Activated naive CD4-positive, alpha-beta T cell (primary cell): ENCODE measurements around the gene MYO5A.
A peak's percentile ranks its signal among the peaks of the same experiment; 100 is the strongest.
"Not testable (repeated sequence)": the region's sequence is repeated elsewhere in the genome, so short reads cannot be mapped to it uniquely, and the experiment has no call there.

Source experiments
- DNase-seq, 4 experiments: peaks; one replicate each; lab custom pipeline; 2025; lab: John Stamatoyannopoulos, UW

Gene MYO5A

DNA sequence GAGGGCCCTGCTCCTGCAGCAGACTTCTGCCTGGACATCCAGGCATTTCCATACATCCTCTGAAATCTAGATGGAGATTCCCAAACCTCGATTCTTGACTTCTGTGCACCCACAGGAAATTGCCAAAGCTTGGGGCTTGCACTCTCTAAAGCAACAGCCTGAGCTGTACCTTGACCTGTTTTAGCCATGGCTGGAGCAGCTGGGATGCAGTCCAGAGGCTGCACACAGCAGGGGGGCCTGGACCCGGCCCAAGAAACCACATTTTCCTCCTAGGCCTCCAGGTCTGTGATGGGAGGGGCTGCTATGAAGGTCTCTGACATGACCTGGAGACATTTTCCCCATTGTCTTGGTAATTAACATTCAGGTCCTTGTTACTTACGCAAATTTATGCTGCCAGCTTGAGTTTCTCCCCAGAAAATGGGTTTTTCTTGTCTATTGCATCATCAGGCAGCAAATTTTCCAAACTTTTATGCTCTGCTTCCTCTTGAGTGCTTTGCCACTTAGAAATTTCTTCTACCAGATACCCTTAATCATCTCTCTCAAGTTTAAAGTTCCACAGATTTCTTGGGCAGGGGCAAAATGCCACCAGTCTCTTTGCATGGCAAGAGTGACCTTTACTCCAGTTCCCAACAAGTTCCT lies 11.8 kb upstream of the MYO5A start:
- no peak for DNase-seq

DNA sequence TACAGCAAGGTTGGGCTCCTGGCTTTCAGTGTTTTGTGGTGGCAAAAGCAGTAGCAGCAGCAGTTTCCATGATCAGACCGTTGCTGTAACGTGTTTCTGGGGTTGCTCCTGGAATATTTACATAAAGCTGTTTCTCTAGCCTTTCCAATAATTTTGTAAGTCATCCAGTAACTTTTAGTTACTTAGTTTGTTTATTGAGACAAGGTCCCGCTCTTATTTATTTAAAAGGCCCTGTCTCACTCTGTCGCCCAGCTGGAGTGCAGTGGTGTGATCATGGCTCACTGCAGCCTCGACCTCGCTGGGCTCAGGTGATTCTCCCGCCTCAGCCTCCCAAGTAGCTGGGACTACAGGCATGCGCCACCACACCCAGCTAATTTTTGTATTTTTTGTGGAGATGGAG lies 8.8 kb upstream of the MYO5A start:
- no peak for DNase-seq

DNA sequence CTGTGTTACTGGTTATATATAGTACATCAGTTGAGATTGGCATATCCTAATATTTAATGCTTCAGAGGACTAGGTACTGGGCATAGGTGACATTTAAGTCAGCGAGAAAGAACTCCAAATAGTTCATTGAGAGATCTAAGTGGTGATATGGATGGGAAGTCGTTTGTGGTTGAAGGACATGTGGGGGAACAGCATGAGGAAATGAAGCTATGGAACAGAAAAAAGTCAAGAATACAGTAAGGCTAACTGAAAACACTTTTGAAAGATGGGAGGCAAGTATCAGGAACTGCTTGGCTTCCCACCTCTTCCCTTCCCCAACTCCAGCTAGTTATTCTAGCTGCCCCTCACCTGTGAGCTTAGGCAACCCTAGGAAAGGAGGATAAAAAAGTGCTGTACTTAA lies 3.7 kb upstream of the MYO5A start:
- no peak for DNase-seq

DNA sequence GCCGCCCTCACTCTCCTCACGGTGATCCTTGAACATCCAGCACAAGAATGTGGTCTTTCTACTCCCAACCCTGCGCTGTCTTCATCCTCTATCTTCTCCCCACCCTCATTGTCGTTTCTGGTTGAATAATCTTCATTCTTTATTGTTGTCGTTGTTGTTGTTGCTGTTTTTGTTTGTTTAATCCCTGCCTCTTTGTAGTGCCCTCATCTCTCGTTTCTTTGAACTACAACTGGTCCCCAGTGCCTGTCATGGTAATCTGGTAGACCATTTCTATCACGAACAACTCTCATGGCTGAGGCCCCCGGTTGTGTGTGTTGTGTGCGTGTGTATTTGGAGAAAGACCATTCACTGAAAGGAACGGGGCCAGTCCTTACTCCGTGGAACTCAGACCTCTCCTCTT lies 1.3 kb upstream of the MYO5A start:
- DNase-seq = no peak

DNA sequence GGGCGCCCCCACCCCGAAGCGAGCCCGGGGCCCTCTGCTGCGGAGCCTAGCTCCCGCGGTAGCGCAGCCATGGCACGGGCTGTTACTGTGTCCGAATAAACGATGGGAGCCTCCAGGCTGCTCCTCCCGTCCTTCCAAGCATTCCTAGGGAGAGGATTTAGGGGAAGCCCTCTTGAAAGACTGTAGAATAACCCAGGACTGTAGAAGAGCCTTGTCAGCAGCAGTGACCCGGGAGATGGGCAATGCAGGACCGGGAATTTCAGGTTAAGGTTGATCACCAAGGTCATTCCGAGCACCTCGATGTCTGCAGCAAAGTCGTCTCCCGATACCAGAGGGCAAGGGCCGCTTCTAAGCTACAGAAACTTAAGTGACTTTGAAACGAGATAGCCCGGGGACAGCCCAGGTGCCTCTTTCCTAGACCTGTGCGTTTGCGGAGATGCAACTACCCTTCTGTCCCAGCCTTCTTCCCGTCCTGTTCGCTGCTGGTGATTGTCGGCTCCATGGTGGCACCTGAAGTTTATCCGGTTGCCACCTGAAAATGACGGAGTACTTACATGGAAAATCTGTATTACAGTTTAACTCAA lies 753 bp upstream of the MYO5A start:
- peak in 1 of 4 experiments; percentile 19 for DNase-seq

DNA sequence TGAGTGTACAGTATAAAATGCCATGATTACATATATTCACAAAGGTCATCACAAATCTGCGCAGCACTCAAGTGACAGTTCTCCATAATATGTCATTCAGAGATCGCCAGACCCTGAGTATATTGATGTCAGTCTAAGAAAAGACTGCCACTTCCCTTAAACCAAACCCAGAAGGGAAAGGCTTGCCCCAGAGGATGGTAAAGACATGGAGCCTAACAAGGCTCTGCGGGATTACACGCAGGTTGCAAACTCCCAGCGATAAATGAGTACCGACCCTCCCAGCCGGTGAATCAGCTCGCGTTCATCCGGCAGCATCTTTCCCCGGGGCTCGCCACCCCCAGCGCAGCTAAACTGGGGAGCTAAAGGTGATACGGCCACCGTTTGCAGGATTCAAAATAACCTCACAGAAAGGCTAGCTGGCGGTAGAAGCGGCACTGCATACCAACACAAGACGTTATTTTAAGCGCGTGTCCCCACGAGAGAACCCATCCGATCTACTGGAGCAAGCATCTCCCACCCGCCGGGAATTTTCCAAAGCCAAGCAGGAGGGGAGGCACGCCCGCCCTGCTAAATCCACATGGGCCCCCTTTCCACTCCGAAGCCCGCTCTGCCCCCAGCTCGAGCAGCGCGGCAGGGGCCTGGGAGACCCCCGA lies 643 bp downstream of the MYO5A start:
- DNase-seq = peak in 3 of 4 experiments; percentile 7 to 26 (median 22)

DNA sequence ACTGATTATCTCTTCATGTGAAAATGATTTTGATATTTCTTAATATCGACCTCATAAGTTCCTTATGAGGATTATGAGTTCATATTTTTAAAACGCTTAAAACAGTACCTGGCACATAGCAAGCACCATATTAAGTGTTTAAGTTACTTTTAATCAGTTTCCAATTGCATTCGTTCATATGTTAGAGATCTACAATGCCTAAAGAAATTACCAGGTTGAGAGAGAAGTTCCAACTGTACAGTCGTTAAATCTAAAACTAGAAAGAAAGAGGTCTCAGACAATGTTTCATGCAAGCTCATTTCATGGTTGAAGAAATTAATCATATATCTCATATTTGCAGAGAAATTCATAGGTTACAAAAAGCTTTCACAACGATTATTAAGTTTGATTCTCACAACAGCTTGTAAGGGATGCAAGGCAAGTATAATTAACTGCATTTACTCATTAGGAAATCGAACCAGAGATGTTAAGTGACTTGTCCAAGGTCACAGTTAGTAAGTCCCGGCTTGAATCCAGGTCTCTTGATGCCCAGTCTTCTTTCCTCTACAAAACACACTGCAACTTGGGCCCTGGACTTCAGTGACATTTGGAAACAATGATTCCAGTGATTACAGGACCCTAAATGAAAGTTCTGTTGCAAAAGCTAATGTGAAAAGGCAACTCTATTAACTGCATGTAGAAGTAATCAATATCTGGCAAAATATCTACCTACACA lies 1.3 kb downstream of the MYO5A start:
- no peak for DNase-seq

DNA sequence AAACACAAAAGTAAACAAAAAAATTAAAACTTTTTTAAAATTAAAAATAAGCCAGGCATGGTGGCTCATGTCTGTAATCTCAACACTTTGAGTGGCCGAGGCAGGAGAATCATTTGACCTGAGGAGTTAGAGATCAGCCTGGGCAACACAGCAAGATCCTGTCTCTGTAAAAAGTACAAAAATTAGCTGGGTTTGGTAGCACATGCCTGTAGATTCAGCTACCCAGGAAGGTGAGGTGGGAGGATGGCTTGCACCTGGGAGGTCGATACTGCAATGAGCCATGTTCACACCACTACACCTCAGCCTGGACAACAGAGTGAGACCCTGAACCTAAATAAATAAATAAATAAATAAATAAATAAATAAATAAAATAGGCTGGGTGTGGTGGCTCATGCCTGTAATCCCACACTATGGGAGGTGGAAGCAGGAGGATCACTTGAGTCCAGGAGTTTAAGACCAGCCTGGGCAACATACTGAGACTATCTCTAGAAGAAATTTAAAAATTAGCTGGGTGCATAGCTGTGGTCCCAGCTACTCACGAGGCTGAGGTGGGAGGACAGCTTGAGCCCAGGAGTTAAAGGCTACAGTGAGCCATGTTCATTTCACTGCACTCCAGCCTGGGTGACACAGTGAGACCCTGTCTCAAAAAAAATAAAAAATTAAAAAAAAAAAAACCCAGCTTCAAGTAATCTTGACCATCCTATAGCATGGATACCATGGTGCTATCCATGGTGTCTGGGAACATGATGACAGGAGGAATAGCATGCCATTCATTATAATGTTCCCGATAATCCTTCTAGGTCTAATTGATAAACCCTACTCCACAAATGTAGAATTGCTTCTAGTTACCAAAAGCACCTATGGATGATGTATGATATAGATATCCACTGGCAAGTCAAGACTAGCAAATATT lies 4.2 kb downstream of the MYO5A start:
- DNase-seq = no peak

DNA sequence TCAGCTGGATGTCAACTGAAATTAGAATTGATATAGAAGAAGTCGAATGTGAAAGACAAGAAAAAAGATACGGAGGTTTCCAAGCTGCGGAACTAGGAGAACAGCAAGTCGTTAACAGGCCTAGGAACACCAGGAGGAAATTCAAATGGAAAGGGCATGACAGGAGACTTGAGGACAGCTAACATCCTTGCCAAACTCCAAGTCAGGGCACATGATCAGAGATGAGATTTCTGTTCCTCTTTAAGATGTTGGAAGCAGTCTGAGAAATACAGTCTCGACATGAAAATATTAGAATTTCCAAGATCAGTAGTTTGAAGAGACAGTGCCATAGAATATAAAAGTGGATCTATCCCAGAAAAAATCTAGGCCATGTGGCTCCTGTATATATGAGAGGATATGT lies 5.0 kb downstream of the MYO5A start:
- DNase-seq = no peak

DNA sequence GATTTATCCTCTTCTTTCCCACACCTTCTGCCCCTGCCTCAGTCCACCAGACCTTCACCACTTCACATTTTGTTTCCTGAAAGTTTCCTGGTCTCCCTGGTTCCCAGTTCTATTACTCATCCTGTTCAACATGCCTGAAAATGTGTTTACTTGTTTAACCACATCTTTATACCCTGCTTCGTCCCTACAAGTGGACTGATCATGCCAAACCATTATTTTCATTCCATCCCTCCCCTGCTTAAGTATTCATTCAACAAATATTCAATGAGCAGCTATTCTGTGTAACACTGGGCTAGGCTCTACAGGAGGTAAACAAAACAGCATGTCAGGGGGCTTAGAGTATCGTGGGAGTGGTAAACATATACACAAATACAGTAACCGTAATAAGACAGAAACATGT lies 5.5 kb downstream of the MYO5A start:
- no peak for DNase-seq

DNA sequence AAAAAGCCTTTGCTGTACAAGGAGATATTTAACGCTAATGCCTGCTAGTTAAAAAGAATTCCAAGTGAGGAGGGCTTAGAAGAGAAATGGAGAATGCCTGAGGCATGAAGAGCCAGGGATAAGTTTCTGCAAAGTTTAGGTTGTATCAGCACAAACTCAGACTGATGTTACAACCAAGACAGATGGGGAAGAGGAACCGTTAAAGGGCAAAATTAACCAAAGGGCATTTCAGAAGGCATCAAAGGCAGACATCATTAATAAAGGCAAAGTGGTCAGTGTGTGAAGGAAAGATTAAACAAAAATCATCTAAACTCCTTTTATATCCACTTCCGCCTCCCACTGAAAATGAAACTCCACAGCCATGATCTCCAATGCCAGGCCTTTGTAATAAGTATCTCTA lies 7.0 kb downstream of the MYO5A start:
- DNase-seq = no peak

DNA sequence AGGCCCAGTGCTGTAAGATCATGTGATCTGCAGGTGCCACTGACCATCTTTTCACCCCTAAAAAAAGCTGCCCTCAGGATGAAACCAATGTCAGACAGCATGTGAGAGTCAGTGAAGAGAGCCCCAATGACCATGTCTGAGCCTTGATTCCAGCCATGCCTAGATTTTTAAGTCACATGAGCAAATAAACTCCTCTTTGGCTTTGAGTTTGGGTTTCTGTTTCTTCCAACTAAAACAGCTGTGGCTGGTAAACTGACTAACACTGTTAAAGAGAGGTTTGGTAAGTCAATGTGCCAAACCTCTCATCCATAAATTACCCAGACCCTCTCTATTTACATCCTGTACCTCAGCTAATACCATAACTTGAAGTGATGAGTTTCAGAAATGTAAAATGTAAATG lies 8.3 kb downstream of the MYO5A start:
- no peak for DNase-seq

DNA sequence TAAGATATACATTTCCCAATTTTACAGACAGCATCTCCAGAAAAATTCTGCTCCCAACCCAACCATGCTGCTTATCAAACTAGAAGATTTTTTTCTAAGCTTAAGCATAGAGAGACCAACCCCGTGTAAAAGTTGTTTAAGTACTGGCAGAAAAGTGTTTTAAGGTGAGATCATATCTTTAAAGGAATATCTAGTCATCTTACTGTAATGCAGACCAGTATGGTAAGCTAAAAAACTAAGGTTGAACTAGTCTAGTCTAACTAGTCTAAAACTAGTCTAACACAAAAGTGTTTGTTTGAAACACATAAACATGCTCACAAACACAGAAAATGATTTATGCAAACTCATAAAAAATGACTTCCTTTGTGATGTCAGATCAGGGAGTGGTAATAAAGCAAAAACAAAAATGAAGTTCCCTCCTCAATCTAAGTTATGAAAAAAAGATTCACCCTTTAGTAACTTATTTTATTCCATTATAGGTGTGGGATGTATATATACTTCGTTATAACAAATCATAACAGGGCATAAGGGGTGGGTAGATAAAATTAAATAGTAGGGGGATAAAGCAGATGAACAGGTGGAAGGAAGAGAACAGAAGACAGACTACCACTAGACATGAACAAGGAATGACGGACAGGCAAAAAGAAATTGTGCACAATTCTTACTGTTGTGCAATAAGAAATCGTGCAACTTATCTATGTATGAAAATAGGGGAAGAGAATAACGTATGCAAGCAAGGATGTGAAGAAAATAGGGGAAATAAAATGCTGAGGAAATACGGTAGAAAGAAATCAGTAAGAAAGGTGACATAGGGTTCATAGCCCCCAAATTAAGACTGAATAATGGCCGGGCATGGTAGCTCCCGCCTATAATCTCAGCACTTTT lies 10.0 kb downstream of the MYO5A start:
- no peak for DNase-seq

DNA sequence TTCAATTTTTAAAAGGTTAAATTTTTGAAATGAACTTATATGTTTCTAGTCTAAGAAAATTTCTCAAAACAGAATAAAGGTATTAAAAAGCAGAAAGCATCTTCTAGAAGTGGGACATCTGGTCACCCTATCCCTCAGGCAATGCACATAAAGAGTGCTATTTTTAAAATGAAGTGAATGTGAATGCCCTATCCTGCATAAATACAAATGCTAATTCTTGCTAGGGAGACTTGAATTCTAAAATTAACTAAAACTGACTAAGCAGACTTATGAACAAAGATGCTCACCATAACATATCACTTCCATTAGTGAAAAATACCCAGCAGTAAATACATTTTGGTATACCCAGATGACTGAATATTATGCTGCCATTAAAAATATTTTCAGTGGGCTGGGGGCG lies 11.7 kb downstream of the MYO5A start:
- DNase-seq = no peak

DNA sequence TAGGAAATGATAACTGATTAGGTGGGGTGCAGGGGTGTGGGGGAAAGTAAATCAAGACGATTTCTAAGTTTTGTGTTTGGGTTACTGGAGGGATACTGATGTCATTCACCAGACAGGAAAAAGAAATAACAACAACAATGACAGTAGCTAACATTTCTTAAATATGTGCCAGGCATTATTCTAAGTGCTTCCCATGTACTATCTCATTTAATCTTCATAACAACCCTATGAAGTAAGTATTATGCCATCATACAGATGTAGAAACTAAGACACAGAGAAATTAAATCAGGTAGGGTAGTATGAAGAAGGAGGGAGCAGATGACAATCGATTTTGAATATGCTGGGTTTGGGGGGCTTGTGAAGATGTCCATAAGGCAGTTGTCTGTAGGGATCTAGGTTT lies 13.3 kb downstream of the MYO5A start:
- DNase-seq = no peak

DNA sequence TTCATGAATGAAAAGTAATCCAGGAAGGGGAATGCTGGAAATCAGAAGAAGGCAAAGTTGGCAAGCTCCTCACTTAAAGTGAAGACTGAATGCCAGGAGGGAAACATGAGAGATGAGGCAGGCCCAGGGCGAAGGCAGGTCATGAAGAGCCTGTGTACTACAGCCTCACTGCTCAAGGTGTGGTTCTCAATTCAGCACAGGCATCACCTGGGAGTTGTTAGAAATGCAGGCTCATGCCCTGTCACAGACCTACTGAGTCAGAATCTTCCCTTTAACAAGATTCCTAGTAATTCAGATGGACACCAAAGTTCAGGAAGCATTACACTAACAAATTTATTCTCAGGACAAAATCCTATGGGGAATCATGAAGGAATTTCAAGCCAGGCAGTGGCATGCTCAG lies 14.2 kb downstream of the MYO5A start:
- no peak for DNase-seq

DNA sequence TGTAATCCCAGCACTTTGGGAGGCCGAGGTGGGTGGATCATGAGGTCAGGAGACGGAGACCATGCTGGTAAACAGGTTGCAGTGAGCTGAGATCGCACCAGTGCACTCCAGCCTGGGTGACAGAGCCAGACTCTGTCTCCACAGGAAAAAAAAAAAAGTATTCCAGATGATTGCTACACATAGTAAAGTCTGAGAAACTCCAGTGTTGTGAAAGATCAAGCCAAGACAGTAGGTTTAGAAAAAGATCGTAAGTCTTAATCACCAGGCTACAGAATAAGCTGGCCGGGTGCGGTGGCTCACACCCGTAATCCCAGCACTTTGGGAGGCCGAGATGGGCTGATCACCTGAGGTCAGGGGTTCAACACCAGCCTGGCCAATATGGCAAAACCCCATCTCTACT lies 15.8 kb downstream of the MYO5A start:
- DNase-seq = not testable (repeated sequence)

DNA sequence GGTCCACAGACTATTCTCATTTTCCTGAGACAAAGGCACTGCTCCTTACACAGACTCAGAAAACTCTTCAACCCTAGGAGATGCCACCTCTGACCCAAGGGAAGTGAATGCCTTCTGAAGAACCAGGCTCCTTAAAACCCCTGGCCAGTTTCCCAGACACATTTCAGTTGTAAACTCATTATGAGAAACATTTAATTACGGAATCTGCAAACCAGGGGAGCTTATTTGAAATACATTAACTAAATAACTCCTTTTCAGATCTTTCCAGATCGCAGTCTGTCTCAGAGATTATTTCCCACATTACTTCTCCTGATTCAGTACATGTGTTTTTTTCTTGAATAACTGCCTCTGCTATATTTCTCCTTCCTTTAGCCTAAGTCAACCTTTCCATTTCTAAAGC lies 17.6 kb downstream of the MYO5A start:
- no peak for DNase-seq

DNA sequence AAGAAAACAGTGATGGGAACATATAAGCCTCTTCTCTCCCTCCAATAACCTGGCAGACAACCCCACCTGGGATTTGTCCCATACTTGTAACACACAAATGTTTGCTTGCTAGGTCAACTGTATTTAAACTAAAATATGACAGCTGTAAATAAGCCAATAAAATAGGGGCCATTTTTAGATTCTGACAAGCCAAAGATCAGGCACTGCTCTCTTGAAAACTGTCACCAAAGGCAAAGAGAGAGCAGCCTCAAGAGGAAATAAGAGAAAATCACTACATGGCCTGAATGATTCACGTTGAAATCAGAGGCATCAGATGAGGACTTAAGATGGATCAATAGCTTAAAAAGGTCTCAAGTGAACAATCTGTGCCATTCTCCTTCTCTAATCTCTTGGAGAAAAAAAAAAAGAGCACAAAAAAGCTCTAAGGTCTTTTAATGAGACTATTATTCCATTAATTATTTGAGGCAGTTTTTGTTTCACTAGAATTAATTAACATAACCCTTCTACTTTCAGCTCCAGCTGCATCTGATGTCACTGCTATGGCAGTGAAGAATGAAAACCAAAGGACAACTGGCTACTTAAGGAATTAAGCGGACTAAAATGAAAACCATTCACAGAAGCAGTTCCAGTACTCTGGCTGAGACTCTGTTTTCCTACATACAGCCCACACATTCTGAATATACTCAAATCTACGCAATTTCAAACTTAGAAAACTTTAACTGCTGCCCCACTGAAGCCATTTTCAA lies 19.0 kb downstream of the MYO5A start:
- no peak for DNase-seq

DNA sequence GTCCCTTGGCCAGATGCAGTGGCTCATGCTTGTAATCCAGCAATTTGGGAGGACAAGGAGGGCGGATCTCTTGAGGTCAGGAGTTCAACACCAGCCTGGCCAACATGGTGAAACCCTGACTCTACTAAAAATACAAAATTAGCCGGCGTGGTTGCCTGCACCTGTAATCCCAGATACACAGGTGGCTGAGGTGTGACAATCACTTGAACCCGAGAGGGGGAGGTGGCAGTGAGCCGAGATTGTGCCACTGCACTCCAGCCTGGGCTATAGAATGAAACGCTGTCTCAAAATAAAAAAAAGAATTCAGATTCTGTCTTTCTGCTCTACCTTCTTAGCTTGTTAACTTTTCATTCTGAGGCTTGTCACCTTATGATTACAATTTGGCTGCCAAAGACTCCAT lies 22.1 kb downstream of the MYO5A start:
- DNase-seq = no peak
